Measurements from ENCODE around the gene CCL19.

GRCh38 chr9:34655394-34655793, 35.7 kb downstream of the CCL19 start:
- TF ChIP-seq CTCF (IDR thresholded peaks at IDR 0.05) (no peak), EP300 (IDR thresholded peaks at IDR 0.05) (no peak), POLR2A (IDR thresholded peaks at IDR 0.05) (no peak)
